GM21737 (cell line): ENCODE data around the gene MEGF8.

Experiments used
- ATAC-seq: cut with Tn5 transposase; IDR thresholded peaks from one replicate; pipeline ENCODE4 v1.9.1; 2021; ENCODE audit warnings: mild to moderate bottlenecking, moderate library complexity; ENCODE audit not compliant: unreplicated experiment

MEGF8 gene

GRCh38 chr19:42410371-42410770, 84.9 kb downstream of the MEGF8 start:
- no peak for ATAC-seq

DNA sequence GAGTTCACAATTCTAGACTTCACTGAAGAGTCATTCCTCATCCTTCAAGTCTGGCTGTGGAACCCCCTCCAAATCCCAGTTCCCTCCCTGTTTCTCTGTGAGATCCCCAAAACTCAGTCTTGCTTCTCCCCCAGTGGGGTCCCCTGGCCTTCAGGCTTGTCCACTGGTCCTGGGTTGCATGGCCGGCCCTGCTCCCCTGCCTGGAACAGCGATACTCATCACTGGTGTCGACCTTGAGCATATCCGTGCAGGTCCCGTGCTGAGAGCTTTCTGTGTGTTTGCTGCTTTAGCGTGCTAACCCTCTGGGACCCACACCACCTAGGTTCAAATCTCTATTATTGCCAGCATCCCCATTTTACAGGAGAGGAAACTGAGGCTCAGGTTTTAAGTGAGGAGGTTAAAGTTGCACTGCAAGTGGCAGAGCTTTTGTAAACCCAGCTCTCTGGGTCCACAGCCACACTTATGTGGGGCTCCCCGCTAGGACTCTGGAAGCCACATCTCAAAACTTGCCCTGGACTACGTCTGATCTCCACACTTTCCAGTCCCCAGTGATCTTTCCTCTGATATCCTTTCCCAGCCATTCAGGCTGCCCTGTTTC, 86.2 kb downstream of the MEGF8 start:
- no peak for ATAC-seq

DNA sequence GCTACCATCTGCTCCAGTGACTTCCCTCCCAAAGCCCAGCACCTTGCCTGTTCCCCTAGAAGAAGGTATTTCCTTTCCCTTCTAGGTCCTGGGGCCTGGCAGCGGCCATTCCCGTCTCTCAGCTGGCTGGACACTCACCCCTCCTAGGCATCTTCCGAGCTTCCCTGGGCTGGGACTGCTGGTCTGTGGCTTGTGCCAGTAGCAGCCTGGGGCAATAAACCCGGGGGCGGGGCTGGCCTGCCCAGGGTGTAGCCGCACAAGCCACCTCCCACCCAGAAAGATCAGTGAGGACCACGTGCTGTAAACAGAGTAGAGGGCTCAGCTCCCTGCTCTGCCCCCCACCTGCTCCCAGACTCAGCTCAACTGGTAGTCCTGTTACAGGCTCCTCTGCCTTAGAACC, 86.8 kb downstream of the MEGF8 start:
- ATAC-seq: no peak

DNA sequence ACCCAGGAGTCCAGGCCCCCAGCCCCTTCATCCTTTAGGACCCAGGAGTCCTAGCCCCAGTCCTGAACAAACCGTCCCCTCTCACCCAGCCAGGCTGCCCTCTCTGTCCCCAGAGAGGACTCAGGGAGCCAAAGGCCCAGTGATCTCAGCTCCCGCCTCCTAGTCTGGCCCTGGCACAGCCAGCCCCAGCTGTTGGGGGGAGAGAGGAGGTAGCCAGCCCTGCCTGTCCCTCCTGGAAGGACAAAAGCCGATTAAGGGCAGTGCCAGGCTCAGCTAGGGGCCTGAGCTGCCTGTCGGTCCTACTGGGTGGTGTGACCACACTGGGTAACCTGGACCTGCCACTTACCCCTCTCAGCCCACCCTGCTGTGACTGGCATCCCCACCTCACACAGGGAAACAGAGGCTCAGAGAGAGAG, 87.2 kb downstream of the MEGF8 start:
- no peak for ATAC-seq

DNA sequence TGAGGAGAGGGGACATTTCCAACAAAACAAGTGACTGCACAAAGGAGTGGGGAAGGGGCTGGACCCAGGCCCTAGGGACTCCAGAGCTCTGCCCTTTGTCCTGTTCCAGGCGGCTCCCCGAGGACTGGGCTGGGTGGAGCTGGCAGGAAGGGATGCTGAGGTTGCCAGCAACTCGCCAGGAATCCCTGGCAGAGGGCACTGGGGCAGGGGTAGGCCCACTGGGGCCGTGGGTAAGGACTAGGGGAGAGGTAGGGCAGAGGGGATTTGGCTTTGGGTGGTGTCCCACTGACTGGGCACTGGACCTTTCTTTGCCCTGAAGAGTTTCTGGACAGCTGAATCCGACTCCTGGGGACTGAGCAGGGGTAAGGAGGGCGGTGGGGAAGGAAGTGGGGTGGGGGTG, 93.9 kb downstream of the MEGF8 start:
- ATAC-seq: no peak

GRCh38 chr19:42420055-42420544, 94.7 kb downstream of the MEGF8 start:
- peak; percentile 41 for ATAC-seq

DNA sequence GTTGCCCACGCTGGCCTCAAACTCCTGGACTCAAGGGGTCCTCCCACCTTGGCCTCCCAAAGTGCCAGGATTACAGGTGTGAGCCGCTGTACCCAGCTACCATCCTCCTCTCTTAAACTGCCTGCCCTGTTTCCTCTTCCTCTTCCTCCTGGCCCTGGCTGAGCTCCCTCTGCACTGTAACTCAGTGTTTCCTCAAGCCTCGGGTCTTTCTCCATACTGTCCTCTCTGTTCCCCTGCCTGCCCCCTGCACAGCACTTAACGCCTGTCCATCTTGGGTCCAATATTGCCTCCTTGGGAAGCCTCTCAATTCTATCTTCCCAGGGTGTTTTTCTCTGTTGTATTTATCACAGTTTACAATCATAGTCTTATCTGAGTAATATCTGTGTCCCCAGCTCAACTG, 95.7 kb downstream of the MEGF8 start:
- ATAC-seq: no peak

GRCh38 chr19:42421591-42422031, 96.2 kb downstream of the MEGF8 start:
- ATAC-seq: no peak

- ATAC-seq: peak; percentile 8
These were observed 96.9 kb downstream of the MEGF8 start for GRCh38 chr19:42422092-42422900.

- ATAC-seq: peak; percentile 30
These were observed 97.5 kb downstream of the MEGF8 start for GRCh38 chr19:42422901-42423461.

- ATAC-seq: peak; percentile 78
These were observed 98.3 kb downstream of the MEGF8 start for GRCh38 chr19:42423462-42424344.

DNA sequence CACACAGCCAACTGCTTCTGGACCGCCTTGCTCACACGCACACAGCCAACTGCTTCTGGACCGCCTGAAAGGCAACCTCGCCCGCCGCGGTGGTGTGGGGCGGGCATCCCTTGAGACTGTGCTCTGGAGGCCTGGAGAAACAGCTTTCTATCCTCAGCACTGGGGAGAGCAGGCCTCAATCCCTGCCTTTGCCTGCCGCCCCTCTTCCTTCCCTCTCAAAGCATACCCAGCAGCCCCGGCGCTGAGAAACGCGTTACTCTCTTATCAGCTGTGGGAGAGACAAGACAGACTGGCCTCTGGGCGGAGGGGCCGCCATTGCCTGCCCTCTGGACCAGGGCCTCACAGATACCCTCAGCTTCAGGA, 98.9 kb downstream of the MEGF8 start:
- ATAC-seq: no peak

GRCh38 chr19:42424712-42425131, 99.3 kb downstream of the MEGF8 start:
- no peak for ATAC-seq

DNA sequence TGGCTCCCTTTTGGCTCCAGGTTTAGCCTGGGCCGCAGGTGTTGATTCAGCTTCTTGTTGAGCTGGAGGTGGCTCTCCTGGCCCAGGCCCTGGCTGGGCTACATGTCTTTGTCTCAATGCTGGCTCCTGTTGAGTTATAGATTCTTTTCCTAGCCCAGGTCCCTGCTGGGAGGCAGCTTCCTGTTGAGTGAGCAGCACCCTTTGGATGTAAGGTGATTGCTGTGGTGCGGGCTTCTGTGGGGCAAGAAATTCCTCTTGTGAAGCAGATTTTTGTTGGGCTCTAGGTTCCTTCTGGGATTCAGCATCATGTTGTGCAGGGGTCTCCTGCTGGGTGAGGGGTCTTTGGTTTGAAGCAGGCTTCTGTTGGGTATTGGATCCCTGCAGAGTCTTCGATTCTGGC, 101.2 kb downstream of the MEGF8 start:
- no peak for ATAC-seq

DNA sequence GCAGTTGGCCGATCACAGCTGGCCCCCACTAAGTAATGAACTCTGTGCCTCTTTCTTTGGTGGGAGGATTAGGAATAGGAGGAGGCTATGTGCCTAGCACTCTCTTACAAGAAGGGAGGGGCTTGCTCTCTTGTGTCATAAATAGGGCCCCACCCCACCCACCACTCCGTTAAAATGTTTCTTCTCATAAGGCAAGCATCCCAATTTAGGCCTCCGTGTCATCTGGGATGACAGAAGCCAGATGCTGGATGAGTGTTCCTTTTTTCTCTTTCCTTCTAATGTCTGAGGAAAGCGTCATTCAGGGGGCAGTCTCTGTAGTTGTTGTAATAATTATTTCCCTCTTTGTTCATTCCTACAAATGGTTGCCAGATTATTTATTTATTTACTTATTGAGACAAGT, 101.9 kb downstream of the MEGF8 start, which contains the start of gene LIPE:
Gene LIPE, minus strand, starts transcription at position 76 of the 400 bp plus-strand sequence. CDS start 239 bp downstream, outside the sequence.
- ATAC-seq: no peak
